ENCODE results near the gene PRDM15. TPM values are rescaled to one million over a fixed set of nuclear protein-coding genes. Genes with fewer than 3 reads are reported as not detected.

PRDM15 gene
- total RNA-seq, 4 donors from 2014 or later = 5.3 to 6.8 (median 5.8) TPM

GRCh38 chr21:41846536-41846935, 32.6 kb downstream of the PRDM15 start:
- TF ChIP-seq CTCF (IDR thresholded peaks at IDR 0.05; ENCODE audit: low read depth) = no peak

GRCh38 chr21:41846033-41846317, 33.2 kb downstream of the PRDM15 start:
- no peak for TF ChIP-seq CTCF (IDR thresholded peaks at IDR 0.05; ENCODE audit: low read depth)

GRCh38 chr21:41845310-41846032, 33.7 kb downstream of the PRDM15 start:
- no peak for TF ChIP-seq CTCF (IDR thresholded peaks at IDR 0.05; ENCODE audit: low read depth)

GRCh38 chr21:41843584-41843983, 35.6 kb downstream of the PRDM15 start:
- no peak for TF ChIP-seq CTCF (IDR thresholded peaks at IDR 0.05; ENCODE audit: low read depth)

- no peak for TF ChIP-seq CTCF (IDR thresholded peaks at IDR 0.05; ENCODE audit: low read depth)
These were observed 38.3 kb downstream of the PRDM15 start for GRCh38 chr21:41840880-41841279.

- TF ChIP-seq CTCF (IDR thresholded peaks at IDR 0.05; ENCODE audit: low read depth) = no peak
These were observed 39.6 kb downstream of the PRDM15 start for GRCh38 chr21:41839387-41840000.

- no peak for TF ChIP-seq CTCF (IDR thresholded peaks at IDR 0.05; ENCODE audit: low read depth)
These were observed 41.3 kb downstream of the PRDM15 start for GRCh38 chr21:41837756-41838297.

Measured in subcutaneous adipose tissue (tissue), 4 donors.